ENCODE measurements around the gene OR2B6.
A peak's percentile ranks its signal among the peaks of the same experiment; 100 is the strongest.
"Not testable (repeated sequence)": the region's sequence is repeated elsewhere in the genome, so short reads cannot be mapped to it uniquely, and the experiment has no call there.

OR2B6 gene

DNA sequence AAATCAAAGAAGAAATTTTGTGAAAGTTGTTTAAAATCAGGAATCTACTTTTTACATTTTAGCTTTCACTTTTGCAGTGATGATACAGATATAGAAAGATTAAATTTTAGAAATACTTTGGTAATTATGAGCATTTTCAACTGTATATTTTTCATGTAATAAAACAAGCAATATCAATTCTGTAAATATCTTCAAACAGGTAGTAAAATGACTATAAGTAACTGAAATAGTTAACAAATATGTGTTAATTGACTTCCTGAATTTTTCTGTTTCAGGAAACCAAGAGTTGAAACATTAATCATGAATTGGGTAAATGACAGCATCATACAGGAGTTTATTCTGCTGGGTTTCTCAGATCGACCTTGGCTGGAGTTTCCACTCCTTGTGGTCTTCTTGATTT is at the start of gene OR2B6:
Gene OR2B6, plus strand, starts transcription at position 301 of the 400 bp plus-strand sequence. Its CDS starts 0 bp downstream, at position 301.
- DNase-seq (ENCODE audit: low read depth): no peak

DNA sequence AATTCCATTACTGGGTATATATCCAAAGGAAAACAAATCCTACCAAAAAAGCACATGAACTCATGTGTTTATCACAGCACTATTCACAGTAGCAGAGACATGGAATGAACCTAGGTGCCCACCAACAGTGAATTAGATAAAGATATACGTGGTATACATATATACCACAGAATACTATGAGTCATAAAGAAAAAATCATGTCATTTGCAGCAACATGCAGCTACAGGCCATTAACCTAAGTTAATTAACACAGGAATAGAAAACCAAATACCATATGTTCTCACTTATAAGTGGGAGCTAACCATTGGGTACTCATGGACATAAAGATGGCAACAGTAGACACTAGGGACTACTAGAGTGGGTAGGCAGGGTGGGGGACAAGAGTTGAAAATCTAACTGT is 49.0 kb upstream of the OR2B6 start:
- DNase-seq (ENCODE audit: low read depth): no peak

DNA sequence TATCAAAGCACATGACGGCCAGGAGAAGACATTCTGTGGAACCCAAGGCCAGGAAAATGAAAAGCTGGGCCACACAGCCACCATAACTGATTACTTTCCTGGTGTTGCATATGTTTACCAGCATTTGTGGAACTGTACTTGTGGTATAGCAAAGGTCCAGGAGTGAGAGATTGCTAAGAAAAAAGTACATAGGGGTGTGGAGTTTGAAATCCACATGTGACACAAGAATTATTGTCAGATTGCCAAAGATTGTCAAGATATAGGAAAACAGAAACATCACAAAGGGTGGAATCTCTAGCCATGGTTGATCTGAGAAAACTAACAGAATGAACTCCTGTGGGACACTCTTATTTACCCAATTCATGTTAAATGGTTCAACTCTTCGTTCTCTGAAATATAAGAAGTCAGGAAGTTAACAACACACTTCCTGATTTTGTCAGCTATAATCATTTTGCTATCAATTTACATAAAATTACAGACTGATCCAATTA is 45.0 kb upstream of the OR2B6 start, which contains the start of gene OR2B2:
Gene OR2B2, minus strand, starts transcription at position 441 of the 491 bp plus-strand sequence. Its CDS starts 77 bp downstream, at position 364.
- DNase-seq (ENCODE audit: low read depth): no peak

DNA sequence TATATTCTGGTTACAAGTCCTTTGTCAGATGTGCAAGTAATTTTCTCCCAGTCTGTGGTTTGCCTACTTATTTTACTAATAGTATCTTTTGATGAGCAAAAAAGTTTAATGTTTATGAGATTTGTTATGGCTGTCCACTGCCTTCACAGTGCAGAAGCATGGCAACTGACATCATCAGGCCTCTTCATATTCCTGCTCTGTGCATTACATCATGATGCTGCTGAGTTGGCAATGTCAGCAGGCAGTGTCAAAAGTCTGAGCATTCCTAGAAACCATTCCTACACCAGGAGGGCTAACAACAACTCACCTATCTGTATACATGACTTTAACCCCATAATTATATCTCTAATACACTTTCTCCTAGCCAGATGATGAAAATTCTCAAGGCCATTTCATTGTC is 34.1 kb upstream of the OR2B6 start:
- peak; percentile 7 for DNase-seq (ENCODE audit: low read depth)

DNA sequence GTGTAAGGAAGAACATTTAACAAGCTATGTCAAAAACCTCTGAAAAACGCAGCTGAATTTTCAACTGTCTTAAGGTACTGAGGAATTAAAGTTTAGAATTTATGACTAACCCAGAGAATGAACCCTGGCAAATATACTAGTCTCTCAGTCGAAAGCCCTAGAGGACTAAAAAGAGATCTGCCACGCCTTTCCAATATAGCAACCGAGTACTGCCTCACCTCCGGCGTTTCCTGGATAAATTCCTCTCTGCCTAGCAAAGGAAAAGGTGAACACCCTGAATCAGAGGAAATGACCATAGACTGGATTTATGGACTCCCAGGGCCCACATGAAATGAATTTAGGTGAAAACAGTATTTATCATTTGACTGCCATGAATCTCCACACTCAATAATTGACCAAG is 32.9 kb upstream of the OR2B6 start:
- no peak for DNase-seq (ENCODE audit: low read depth)

DNA sequence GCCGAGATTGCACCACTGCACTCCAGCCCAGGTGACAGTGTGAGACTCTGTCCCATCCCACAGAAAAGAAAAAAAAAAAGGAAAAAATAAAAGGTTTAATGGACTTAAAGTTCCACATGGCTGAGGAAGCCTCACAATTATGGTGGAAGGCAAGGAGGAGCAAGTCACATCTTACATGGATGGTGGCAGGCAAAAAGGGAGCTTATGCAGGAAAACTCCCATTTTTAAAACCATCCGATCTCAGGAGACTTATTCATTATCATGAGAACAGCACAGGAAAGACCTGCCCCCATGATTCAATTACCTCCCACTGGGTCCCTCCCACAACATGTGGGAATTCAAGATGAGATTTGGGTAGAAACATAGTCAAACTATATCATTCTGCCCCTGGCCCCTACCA is 29.0 kb upstream of the OR2B6 start:
- DNase-seq (ENCODE audit: low read depth): not testable (repeated sequence)

DNA sequence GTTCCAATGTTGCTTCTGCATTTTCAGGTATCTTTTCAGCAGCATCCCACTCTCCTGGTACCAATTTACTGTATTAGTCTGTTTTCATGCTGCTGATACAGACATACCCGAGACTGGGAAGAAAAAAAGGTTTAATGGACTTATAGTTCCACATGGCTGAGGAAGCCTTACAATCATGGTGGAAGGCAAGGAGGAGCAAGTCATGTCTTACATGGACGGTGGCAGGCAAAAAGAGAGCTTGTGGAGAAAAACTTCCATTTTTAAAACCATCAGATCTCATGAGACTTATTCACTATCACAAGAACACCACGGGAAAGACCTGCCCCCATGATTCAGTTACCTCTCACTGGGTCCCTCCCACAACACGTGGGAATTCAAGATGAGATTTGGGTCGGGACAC is 27.1 kb upstream of the OR2B6 start:
- DNase-seq (ENCODE audit: low read depth): not testable (repeated sequence)

DNA sequence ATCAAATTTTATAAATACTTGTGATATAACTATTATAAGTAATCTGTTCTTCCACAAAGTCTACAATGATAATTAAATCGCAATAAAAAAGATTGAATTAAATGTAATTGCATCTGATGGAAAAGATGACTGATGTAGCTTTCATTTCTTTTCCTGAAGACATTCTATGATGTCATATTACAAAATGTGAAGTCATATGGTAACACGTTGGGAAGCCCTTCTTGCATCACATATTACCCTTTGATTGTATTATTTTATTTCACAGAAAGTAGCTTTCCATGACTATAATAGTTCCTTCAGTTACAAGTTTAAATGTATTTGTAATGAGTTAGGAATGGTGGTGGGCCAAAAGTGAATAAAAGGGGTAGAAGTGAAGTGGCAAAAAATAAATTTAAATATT is 25.8 kb upstream of the OR2B6 start:
- no peak for DNase-seq (ENCODE audit: low read depth)

DNA sequence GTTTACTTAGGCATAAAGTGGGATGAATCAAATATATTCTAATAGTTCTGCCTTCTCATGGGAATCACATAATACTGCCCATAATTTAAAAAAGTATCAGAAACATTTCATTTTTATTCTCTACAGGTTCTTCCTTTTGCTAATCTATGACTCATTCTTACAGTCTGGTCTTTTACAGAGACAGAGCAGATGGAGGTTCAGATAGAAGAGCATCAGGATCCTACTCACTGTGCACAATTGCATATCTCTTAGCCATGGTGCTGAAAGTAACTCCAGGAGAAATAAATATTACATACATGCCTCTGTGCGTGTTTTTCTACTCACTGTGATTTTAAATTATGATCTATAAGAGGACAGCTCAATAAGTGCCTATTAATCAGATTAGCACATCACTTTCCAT is 16.3 kb upstream of the OR2B6 start:
- DNase-seq (ENCODE audit: low read depth): peak; percentile 11

DNA sequence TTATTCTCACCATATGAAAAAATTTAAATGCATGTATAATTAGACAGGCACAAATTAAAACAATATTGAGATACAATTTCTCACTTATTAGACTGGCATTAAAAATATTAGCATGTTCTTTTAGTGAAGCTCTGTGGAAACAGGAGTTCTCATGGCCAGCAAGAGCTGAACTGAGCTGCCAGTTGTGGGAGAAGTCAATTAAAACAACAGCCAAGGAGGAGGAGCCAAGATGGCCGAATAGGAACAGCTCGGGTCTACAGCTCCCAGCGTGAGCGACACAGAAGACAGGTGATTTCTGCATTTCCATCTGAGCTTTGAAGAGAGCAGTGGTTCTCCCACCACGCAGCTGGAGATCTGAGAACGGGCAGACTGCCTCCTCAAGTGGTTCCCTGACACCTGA is 14.0 kb upstream of the OR2B6 start:
- not testable (repeated sequence) for DNase-seq (ENCODE audit: low read depth)

DNA sequence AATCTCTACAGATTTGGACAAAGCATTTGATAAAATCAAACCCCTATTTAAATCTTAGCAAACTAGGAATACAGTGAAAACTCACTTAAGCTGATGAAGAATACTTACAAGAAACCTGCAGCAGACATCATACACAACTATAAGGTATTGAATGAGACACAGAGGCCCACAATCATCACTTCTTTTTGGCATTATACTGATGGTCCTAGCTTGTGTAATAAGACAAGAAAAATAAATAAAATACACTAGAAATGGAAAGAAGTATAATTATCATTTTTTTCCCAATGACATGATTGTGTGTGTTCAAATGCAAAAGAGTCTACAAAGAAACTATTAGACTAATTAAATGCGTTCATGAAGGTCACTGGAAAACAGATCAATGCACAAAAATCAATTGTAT is 8.8 kb upstream of the OR2B6 start:
- no peak for DNase-seq (ENCODE audit: low read depth)

DNA sequence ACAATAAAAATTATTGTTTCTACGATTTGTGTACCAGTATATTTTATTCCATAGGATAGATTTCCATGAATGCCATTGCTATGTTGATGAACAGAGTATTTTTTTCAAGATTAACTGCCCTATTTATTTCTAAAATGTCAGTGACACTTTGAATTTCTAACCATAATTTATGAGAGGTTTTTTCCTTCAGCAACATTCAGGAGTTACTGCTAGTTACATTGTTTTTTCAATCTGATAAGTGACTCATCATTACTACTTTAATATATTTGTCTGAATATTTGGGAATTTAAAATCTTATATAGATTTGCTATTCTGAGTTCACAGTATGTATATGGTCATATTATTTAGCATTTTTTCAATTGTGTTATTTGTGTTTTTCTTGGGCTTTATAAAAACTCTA is 6.0 kb upstream of the OR2B6 start:
- DNase-seq (ENCODE audit: low read depth): no peak

DNA sequence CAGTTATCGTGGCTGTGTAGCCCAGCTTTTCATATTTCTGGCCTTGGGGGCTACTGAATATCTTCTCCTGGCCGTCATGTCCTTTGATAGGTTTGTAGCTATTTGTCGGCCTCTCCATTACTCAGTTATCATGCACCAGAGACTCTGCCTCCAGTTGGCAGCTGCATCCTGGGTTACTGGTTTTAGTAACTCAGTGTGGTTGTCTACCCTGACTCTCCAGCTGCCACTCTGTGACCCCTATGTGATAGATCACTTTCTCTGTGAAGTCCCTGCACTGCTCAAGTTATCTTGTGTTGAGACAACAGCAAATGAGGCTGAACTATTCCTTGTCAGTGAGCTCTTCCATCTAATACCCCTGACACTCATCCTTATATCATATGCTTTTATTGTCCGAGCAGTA is 475 bp downstream of the OR2B6 start:
- no peak for DNase-seq (ENCODE audit: low read depth)

DNA sequence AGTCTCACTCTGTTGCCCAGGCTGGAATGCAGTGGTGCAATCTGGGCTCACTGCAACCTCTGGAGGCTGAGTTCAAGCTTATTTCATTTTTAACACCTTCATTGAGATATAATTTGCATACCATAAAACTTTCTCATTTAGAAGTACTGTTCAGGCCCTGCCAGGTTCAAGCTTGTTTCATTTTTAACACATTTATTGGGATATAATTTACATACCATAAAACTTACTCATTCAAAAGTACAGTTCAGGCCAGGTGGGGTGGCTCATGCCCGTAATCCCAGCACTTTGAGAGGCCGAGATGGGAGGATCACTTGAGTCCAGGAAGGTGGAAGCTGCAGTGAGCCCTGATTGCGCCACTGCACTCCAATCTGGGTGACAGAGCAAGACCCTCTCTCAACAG is 5.5 kb downstream of the OR2B6 start:
- no peak for DNase-seq (ENCODE audit: low read depth)

DNA sequence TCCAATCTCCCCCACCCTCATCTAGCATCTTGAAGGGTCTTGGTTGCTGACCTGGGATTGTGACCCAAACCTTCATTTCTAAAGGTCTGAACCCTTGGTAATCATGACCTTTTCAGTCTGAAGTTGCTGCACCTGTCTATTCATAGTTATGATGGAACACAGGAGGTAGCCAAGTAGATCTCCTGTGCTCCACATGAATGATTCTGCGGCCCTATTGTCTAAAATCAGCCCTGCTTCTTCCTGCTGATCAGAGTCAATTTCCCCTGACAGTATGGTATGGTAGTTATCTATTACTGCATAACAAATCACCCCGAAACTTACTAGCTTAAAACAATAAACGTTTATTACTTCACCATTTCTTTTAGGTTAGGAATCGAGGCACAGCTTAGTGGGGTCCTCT is 9.0 kb downstream of the OR2B6 start:
- no peak for DNase-seq (ENCODE audit: low read depth)

DNA sequence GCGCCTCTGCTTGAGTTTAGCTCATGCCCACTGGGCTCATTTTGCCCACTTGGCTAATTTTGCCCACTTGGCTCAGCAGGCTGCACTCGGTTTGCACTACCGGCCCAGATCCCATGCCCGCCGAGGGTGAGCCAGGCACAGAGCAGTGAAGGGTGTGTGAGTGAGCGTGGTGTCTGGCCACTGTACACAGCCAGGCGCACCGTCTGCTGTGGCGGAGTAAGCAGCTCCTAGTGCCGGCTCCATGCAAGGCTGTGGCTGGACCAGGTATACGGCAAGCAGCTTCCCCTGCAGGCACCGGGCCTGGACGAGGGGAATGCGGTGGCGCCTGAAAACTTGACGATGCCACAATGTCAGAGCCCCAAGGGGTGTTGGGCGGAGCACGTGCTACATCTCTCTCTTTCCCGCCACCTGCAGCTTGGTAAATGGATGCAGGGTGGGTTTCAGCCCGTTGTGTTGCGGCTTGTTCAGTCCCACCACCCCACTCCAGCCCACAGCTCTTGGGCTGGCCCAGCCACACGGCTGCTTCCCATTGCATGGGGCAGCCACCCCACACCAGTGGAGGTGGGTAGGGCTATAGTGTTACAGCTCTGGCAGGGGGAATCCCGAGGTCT is 9.9 kb downstream of the OR2B6 start:
- DNase-seq (ENCODE audit: low read depth): no peak

DNA sequence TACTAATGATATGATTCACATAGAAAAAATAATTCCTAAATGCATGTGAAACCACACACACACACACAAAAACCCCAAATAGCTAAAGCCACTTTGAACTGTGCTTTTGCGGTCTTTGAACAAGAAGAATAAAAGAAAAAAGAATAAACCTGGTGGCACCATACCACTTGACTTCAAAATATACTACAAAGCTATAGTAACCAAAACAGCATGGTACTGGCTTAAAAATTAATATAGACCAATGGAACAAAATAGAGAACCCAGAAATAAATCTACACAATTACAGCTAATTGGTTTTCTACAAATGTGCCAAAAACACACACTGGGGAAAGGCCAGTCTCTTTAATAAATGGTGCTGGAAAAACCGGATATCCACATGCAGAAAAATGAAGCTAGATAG is 13.4 kb downstream of the OR2B6 start:
- no peak for DNase-seq (ENCODE audit: low read depth)

DNA sequence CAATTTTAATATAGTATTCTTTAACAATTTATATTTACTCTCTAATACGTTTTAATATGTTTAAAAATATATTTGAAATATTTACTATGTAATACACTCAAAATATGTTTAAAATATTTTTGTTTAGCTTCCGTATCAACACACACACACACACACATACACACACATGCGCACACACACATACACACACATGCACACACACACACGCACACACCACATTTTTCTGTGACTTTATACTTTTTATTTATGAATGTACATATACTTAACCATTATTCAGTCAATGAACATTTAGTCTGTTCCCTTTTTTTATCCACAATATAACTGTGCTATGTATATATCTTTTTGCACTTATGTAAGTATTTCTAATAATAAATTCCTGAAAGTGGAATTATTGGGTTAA is 15.7 kb downstream of the OR2B6 start:
- no peak for DNase-seq (ENCODE audit: low read depth)

DNA sequence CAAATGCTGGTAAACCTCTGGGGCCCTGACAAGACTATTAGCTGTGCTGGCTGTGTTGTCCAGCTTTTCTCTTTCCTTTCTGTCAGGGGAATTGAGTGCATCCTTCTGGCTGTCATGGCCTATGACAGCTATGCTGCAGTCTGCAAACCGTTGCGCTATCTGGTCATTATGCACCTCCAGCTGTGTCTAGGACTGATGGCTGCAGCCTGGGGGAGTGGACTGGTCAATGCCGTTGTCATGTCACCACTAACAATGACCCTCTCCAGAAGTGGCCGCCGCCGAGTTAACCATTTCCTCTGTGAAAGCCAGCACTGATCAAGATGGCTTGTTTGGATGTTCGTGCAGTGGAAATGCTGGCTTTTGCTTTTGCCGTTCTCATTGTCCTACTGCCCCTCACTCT is 20.3 kb downstream of the OR2B6 start:
- no peak for DNase-seq (ENCODE audit: low read depth)

DNA sequence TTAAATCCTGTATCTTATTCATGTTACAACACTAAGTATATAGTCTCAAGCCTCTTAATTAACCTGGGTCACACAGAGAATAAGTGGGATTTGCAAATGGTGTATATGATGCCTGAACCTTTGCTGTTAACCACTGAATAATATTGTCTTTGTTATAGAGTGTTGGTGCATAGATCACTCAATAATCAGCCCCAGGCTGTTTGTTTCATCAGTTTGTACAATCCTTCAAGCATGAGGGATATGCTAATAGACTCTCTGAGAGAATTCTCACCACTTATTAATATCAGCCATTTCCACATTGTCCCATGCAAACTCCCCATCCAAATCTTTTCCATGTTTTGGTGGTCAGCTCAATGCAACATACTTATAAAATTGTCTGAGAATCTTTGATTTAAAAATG is 21.7 kb downstream of the OR2B6 start:
- DNase-seq (ENCODE audit: low read depth): no peak

DNA sequence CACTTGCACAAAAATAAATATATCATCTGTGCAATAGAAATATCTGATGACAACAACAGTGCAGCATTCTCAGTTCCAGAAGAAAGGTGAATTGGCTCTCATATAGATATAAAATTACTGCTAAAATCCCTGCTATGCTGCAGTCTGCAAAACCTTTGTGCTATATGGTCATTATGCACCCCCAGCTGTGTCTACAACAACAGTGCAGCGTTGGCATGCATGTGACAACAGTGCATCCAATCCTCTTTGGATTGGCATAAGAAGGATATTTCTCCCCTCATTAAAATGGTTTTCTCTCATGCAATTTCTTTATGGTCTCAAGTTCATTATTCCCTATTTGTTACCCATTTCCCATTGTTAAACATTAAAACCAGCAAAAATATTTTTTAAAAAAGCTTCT is 23.1 kb downstream of the OR2B6 start:
- no peak for DNase-seq (ENCODE audit: low read depth)

DNA sequence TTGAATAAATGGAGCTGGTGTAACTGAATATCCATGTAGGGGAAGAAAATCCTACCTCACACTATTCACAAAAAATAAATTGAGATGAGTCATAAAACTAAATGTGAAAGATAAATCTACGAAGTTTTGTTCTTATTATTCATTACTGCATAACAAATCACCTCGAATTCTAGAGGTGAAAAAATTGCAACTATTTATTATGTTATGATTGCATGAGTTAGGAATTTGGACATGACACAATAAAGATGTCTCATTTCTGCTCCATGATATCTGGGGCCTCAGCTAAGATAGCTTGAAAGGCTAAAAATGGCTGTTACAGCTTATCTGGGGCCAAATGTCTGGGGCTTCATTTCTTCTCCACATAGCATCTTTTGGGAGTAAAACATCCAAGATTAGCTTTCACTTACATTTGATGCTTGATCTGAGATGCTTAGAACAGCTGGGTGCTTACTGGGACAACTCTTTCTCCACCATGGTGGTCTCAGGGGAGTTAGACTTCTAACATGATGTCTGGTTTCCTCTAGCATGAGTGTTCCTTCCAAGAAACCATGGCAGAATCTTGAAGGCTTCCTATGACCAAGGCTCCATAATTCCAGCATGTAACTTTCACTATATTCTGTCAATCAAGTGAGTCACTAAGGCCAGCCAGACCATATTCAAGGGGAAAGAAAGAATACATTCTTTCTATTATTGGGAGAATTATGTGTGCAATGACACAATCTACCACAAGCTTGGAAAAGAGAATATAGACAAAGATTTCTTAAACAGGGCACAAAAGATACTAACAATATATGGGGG is 30.1 kb downstream of the OR2B6 start:
- DNase-seq (ENCODE audit: low read depth): peak; percentile 67

DNA sequence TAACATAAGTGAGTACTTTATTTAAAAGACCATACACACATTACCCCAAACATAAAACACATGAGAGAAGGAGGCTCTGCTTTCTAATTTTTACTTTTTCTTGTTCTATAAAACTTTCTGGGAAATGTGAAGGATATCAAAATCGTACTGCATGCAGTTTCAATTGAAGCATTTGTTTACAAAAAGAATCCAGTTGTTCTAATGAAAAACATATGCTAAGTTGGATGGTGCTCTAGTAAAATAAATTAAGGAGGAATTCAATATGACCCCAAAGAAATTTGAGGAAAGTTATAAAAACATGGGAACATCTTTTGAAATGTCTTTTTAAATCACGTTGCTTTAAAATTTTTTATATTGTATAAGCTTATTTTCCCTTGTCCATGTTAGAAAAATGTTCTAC is 37.6 kb downstream of the OR2B6 start:
- no peak for DNase-seq (ENCODE audit: low read depth)
